Trophoblast cell (in vitro differentiated cells and primary cell): ENCODE results near the gene MGA.

ENCODE experiments used
- DNase-seq, 2 donors: peaks; one replicate each; pipeline ENCODE4 v3.0.0-alpha.2; 2016
- H2AFZ ChIP-seq: 2 replicates; pipeline ENCODE4 v1.6.1; 2013; ENCODE audit warnings: low read length, moderate library complexity, mild to moderate bottlenecking; ENCODE audit not compliant: insufficient read depth, poor library complexity
- H2AK5ac ChIP-seq: 2 replicates; pipeline ENCODE4 v1.6.1; 2013; ENCODE audit warnings: mild to moderate bottlenecking, low read length
- H2BK120ac ChIP-seq: 2 replicates; pipeline ENCODE4 v1.6.1; 2013; ENCODE audit warnings: low read length, mild to moderate bottlenecking, moderate library complexity; ENCODE audit not compliant: insufficient read depth, poor library complexity
- H2BK12ac ChIP-seq: 2 replicates; pipeline ENCODE4 v1.6.1; 2013; ENCODE audit warnings: mild to moderate bottlenecking, low read length, moderate library complexity
- H2BK5ac ChIP-seq: 2 replicates; pipeline ENCODE4 v1.6.1; 2013; ENCODE audit warnings: low read length, low read depth, moderate library complexity, mild to moderate bottlenecking; ENCODE audit not compliant: poor library complexity
- H3K14ac ChIP-seq: 2 replicates; pipeline ENCODE4 v1.6.1; 2013; ENCODE audit warnings: mild to moderate bottlenecking, low read length
- H3K18ac ChIP-seq: 2 replicates; pipeline ENCODE4 v1.6.1; 2013; ENCODE audit warnings: mild to moderate bottlenecking, low read length
- H3K23ac ChIP-seq: 2 replicates; pipeline ENCODE4 v1.6.1; 2013; ENCODE audit warnings: low read length
- H3K27ac ChIP-seq: 2 replicates; pipeline ENCODE4 v1.5.1; 2013; ENCODE audit warnings: low read depth, mild to moderate bottlenecking, inconsistent platforms, low read length, moderate library complexity
- H3K27me3 ChIP-seq: 2 replicates; pipeline ENCODE4 v1.6.1; 2013; ENCODE audit warnings: inconsistent platforms, mild to moderate bottlenecking, low read length, moderate library complexity; ENCODE audit not compliant: insufficient read depth
- H3K36me3 ChIP-seq, 2 experiments: 1 replicate in 1 of 2; 2 replicates in 1 of 2; pipeline ENCODE4 v1.6.1; 2013; ENCODE audit warnings: low read length in 2 of 2, mild to moderate bottlenecking in 2 of 2, moderate library complexity in 1 of 2; ENCODE audit not compliant: insufficient read depth in 2 of 2, control insufficient read depth in 1 of 2
- H3K4ac ChIP-seq: 2 replicates; pipeline ENCODE4 v1.6.1; 2013; ENCODE audit warnings: low read depth, mild to moderate bottlenecking, low read length, moderate library complexity
- H3K4me1 ChIP-seq, 2 experiments: 1 replicate in 1 of 2; 2 replicates in 1 of 2; pipeline ENCODE4 v1.6.1; 2013; ENCODE audit warnings: low read length in 2 of 2, mild to moderate bottlenecking in 2 of 2, moderate library complexity in 1 of 2; ENCODE audit not compliant: insufficient read depth in 2 of 2, control insufficient read depth in 1 of 2
- H3K4me2 ChIP-seq: 2 replicates; pipeline ENCODE4 v1.6.1; 2013; ENCODE audit warnings: inconsistent platforms, mild to moderate bottlenecking, low read length, moderate library complexity
- H3K4me3 ChIP-seq: 2 replicates; pipeline ENCODE4 v1.5.1; 2013; ENCODE audit warnings: mild to moderate bottlenecking, low read depth, low read length, inconsistent platforms
- H3K79me1 ChIP-seq: one replicate; pipeline ENCODE4 v1.6.1; 2013; ENCODE audit warnings: low read length
- H3K79me2 ChIP-seq: 2 replicates; pipeline ENCODE4 v1.6.1; 2013; ENCODE audit warnings: low read length, mild to moderate bottlenecking; ENCODE audit not compliant: control insufficient read depth, insufficient read depth, poor library complexity
- H3K9ac ChIP-seq: 2 replicates; pipeline ENCODE4 v1.6.1; 2013; ENCODE audit warnings: mild to moderate bottlenecking, low read length
- H3K9me3 ChIP-seq: 2 replicates; pipeline ENCODE4 v1.6.1; 2013; ENCODE audit warnings: low read depth, mild to moderate bottlenecking, control low read depth, inconsistent platforms, low read length; ENCODE audit not compliant: insufficient read depth
- H4K12ac ChIP-seq: 2 replicates; pipeline ENCODE4 v1.6.1; 2013; ENCODE audit warnings: low read depth, mild to moderate bottlenecking, low read length, moderate library complexity
- H4K8ac ChIP-seq: 2 replicates; pipeline ENCODE4 v1.6.1; 2013; ENCODE audit warnings: low read depth, mild to moderate bottlenecking, low read length, moderate library complexity
- H4K91ac ChIP-seq: one replicate; pipeline ENCODE4 v1.6.1; 2013; ENCODE audit warnings: low read depth, mild to moderate bottlenecking, low read length, moderate library complexity
- WGBS: extraction: QIAGEN DNeasy Blood & Tissue Kit; methylation state at CpG from one replicate; pipeline ENCODE4 v1.1.7; 2013; ENCODE audit warnings: missing lambda C conversion rate; ENCODE audit not compliant: insufficient read length, insufficient coverage; ENCODE audit errors: extremely low coverage; 5-methylcytosine and 5-hydroxymethylcytosine counted together

The MGA gene

GRCh38 chr15:41805711-41806110 is 145.5 kb downstream of the MGA start:
- Histone ChIP-seq H3K9ac (peak overlapping the region; percentile 31), H3K79me2 (peaks cover 9% of the 10 kb centered on the region)

GRCh38 chr15:41806291-41807181 is 146.3 kb downstream of the MGA start:
- Histone ChIP-seq H3K9me3 (peaks cover 2% of the 10 kb centered on the region), H2BK5ac (peak overlapping the region; percentile 52)

More at GRCh38 chr15:41805711-41806110, 145.5 kb downstream of the MGA start:
- H2AK5ac ChIP-seq: peak overlapping the region; percentile 47
- peak overlapping the region; percentile 12 for H4K12ac ChIP-seq
- H2BK120ac ChIP-seq: peak overlapping the region; percentile 98
- H3K27ac ChIP-seq: peak overlapping the region; percentile 85
- peaks cover 2% of the 10 kb centered on the region for H3K9me3 ChIP-seq
- H3K27me3 ChIP-seq: no peaks in the 10 kb centered on the region
- no peak overlapping the region for H3K23ac ChIP-seq
- H3K18ac ChIP-seq: peak overlapping the region; percentile 58
- H3K4me2 ChIP-seq: peak overlapping the region; percentile 17
- H3K14ac ChIP-seq: peak overlapping the region; percentile 84
- peak overlapping the region; percentile 16 for H3K4ac ChIP-seq
- H3K79me1 ChIP-seq: peaks cover 22% of the 10 kb centered on the region
- peaks cover 2 to 3% of the 10 kb centered on the region in 2 experiments for H3K36me3 ChIP-seq
- peaks cover 25 to 32% of the 10 kb centered on the region in 2 experiments for H3K4me1 ChIP-seq
- no CpG with 5 or more reads among the region's 3 CpGs for WGBS
- DNase-seq: no peak
- no peak overlapping the region for H2AFZ ChIP-seq
- H2BK5ac ChIP-seq: peak overlapping the region; percentile 95
- peak overlapping the region; percentile 64 for H4K8ac ChIP-seq
- peak overlapping the region; percentile 97 for H4K91ac ChIP-seq
- peak overlapping the region; percentile 97 for H2BK12ac ChIP-seq
- H3K4me3 ChIP-seq: no peak overlapping the region

DNA sequence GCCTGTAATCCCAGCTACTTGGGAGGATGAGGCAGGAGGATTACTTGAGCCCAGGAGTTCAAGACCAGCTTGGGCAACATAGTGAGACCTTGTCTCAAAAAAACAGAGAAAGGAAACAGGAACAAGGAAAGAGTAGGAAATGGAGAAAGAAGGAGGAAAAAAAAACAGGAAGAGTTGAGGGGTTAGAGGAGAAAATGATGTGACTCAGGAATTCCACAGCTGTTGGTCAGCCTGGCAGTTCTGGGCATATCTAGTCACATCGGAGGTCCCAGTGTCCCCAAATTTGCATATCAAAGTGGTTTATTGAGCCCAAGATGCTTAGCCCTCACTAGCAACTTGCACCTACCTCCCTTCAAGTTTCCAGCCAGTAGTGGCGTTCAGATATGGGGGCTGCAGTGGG is 148.9 kb downstream of the MGA start:
- Histone ChIP-seq H2BK5ac (no peak overlapping the region), H3K14ac (no peak overlapping the region), H3K23ac (no peak overlapping the region), H2AFZ (no peak overlapping the region), H4K91ac (no peak overlapping the region), H4K12ac (no peak overlapping the region), H3K79me1 (peaks cover 20% of the 10 kb centered on the region), H3K36me3 (peaks cover 19% of the 10 kb centered on the region in 2 experiments), H3K79me2 (peaks cover 9% of the 10 kb centered on the region), H3K4me2 (no peak overlapping the region), H2BK12ac (no peak overlapping the region), H3K27me3 (no peaks in the 10 kb centered on the region), H3K4me3 (no peak overlapping the region), H2BK120ac (no peak overlapping the region), H3K4ac (no peak overlapping the region), H3K9ac (no peak overlapping the region), H3K4me1 (peaks cover 23 to 30% of the 10 kb centered on the region in 2 experiments), H3K9me3 (peaks cover 2% of the 10 kb centered on the region), H4K8ac (no peak overlapping the region), H3K27ac (no peak overlapping the region), H3K18ac (no peak overlapping the region), H2AK5ac (no peak overlapping the region)
- DNase-seq: no peak
- WGBS: no CpG with 5 or more reads among the region's 2 CpGs

More at GRCh38 chr15:41806291-41807181, 146.3 kb downstream of the MGA start:
- Histone ChIP-seq H3K79me2 (peaks cover 9% of the 10 kb centered on the region), H3K18ac (peak overlapping the region; percentile 15), H3K4me3 (no peak overlapping the region), H2BK120ac (peak overlapping the region; percentile 9), H3K14ac (peak overlapping the region; percentile 38), H3K23ac (no peak overlapping the region), H4K8ac (peak overlapping the region; percentile 34), H2AFZ (no peak overlapping the region), H2BK12ac (peak overlapping the region; percentile 45), H3K9ac (no peak overlapping the region), H4K91ac (peak overlapping the region; percentile 71), H4K12ac (no peak overlapping the region), H3K4me2 (no peak overlapping the region), H3K79me1 (peaks cover 22% of the 10 kb centered on the region), H3K27ac (peak overlapping the region; percentile 66), H3K36me3 (peaks cover 0 to 2% of the 10 kb centered on the region in 2 experiments), H2AK5ac (peak overlapping the region; percentile 13), H3K27me3 (no peaks in the 10 kb centered on the region), H3K4ac (peak overlapping the region; percentile 6), H3K4me1 (peaks cover 25 to 32% of the 10 kb centered on the region in 2 experiments)
- peak; percentile 24 to 59 for DNase-seq
- WGBS: no CpG with 5 or more reads among the region's 10 CpGs

- Histone ChIP-seq H2AFZ (no peak overlapping the region), H4K91ac (peak overlapping the region; percentile 15), H3K9me3 (peaks cover 2% of the 10 kb centered on the region), H2BK5ac (no peak overlapping the region), H3K14ac (no peak overlapping the region), H3K27ac (no peak overlapping the region), H4K12ac (no peak overlapping the region), H3K36me3 (peaks cover 24 to 25% of the 10 kb centered on the region in 2 experiments), H3K79me2 (peaks cover 6% of the 10 kb centered on the region), H2BK120ac (no peak overlapping the region), H3K4me1 (peaks cover 17 to 24% of the 10 kb centered on the region in 2 experiments), H3K79me1 (peaks cover 16% of the 10 kb centered on the region), H3K23ac (no peak overlapping the region), H2AK5ac (no peak overlapping the region), H3K9ac (no peak overlapping the region), H3K27me3 (no peaks in the 10 kb centered on the region), H3K4ac (no peak overlapping the region), H2BK12ac (no peak overlapping the region), H4K8ac (no peak overlapping the region), H3K4me2 (no peak overlapping the region), H3K4me3 (no peak overlapping the region), H3K18ac (no peak overlapping the region)
- DNase-seq: no peak
- WGBS: no CpG with 5 or more reads among the region's 12 CpGs
These were observed 149.5 kb downstream of the MGA start for GRCh38 chr15:41809526-41810220.
